Brain microvascular endothelial cell (primary cell): ENCODE data around the gene COL27A1.
A peak's percentile ranks its signal among the peaks of the same experiment; 100 is the strongest.

Experiments
- DNase-seq: peaks from one replicate; pipeline ENCODE4 v3.0.0-alpha.2; 2020
- H3K27ac ChIP-seq: fragments of 250-450 bp; sonication (Bioruptor Pico); 2 replicates; pipeline ENCODE4 v1.5.1; 2020; ENCODE audit warnings: mild to moderate bottlenecking, moderate library complexity
- H3K27me3 ChIP-seq: fragments of 250-450 bp; sonication (Bioruptor Pico); replicated peaks from 2 replicates; pipeline ENCODE4 v1.5.1; 2020; ENCODE audit warnings: mild to moderate bottlenecking
- H3K36me3 ChIP-seq: fragments of 250-450 bp; sonication (Bioruptor Pico); replicated peaks from 2 replicates; pipeline ENCODE4 v1.5.1; 2020; ENCODE audit warnings: mild to moderate bottlenecking
- H3K4me3 ChIP-seq: 2 replicates; pipeline ENCODE4 v1.5.1; 2011; ENCODE audit warnings: low read depth, mild to moderate bottlenecking, control low read depth, low read length, moderate library complexity
- in situ Hi-C: cut with HindIII; loops from 2 replicates; pipeline ENCODE4 v1.10.0; 2017; ENCODE audit warnings: low sequenced_read_pairs, low pct_ligation_motif_present
- TF ChIP-seq, protein P1 (sequence below): IDR thresholded peaks from 2 replicates; pipeline ENCODE4 v1.5.1; 2011; ENCODE audit warnings: low read depth, mild to moderate bottlenecking, moderate library complexity, low read length, control low read depth, inconsistent platforms; ENCODE audit errors: missing control alignments

Gene COL27A1

DNA sequence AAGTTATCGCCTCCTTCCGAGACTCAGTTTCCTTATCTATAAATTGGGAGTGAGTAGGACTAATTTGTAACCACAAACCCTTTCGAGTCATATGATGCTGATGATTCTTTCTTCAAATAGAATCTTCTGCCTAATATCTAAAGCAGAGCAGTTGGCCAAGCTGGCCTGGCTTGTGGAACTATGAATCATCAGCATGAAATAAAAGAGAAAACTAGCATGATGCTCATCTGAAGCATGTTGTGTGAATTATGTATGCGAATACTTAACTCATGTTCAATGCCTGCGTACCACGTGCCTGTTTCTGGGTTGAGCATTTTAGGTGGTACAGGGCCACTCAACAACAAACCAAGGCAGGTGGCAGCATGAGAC is 152.5 kb downstream of the COL27A1 start:
- H3K27me3 ChIP-seq, result no peaks in the 10 kb centered on the region
- no peak overlapping the region for H3K4me3 ChIP-seq
- no peak overlapping the region for H3K27ac ChIP-seq
- peak; percentile 18 for DNase-seq
- in situ Hi-C loops, result no loop called here
- H3K36me3 ChIP-seq, result no peaks in the 10 kb centered on the region
- TF ChIP-seq, protein P1, sequence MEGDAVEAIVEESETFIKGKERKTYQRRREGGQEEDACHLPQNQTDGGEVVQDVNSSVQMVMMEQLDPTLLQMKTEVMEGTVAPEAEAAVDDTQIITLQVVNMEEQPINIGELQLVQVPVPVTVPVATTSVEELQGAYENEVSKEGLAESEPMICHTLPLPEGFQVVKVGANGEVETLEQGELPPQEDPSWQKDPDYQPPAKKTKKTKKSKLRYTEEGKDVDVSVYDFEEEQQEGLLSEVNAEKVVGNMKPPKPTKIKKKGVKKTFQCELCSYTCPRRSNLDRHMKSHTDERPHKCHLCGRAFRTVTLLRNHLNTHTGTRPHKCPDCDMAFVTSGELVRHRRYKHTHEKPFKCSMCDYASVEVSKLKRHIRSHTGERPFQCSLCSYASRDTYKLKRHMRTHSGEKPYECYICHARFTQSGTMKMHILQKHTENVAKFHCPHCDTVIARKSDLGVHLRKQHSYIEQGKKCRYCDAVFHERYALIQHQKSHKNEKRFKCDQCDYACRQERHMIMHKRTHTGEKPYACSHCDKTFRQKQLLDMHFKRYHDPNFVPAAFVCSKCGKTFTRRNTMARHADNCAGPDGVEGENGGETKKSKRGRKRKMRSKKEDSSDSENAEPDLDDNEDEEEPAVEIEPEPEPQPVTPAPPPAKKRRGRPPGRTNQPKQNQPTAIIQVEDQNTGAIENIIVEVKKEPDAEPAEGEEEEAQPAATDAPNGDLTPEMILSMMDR, result no peak

DNA sequence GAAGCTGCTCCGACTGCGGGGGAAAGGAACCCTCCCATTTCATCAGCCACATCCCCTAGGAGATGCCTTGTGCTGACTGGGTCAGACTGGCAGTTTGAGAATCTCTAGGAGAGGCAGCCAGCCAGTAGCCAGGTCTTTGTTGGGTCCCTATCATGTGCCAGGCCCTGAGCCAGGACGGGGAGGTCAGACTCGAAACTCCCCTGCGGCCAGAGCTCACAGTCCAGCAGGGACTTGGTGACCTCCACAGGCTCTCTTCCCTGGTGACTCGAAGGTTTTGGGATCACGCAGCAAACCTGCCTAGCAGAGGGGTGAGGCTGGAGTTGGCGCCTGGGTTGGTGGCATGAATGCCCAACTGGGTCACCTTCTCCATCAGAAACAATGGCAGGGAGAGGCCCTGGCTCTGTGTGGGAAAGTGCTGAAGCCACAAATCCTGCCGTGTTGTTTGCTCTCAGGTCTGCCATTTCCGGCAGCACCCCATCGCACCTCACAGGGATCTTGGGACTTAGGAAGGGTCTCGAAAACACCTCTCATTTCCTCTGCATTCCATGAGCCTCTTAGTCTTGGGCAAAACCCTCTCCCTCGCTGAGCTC is 153.1 kb downstream of the COL27A1 start:
- no peak overlapping the region for H3K27ac ChIP-seq
- no peaks in the 10 kb centered on the region for H3K27me3 ChIP-seq
- TF ChIP-seq, protein P1, result no peak
- no peak for DNase-seq
- H3K36me3 ChIP-seq, result no peaks in the 10 kb centered on the region
- in situ Hi-C loops, result no loop called here
- no peak overlapping the region for H3K4me3 ChIP-seq

GRCh38 chr9:114309096-114309495 is 153.8 kb downstream of the COL27A1 start:
- Histone ChIP-seq H3K36me3 (no peaks in the 10 kb centered on the region), H3K27me3 (no peaks in the 10 kb centered on the region), H3K27ac (no peak overlapping the region), H3K4me3 (no peak overlapping the region)
- TF ChIP-seq, protein P1, result no peak
- in situ Hi-C loops, result no loop called here
- DNase-seq, result no peak

DNA sequence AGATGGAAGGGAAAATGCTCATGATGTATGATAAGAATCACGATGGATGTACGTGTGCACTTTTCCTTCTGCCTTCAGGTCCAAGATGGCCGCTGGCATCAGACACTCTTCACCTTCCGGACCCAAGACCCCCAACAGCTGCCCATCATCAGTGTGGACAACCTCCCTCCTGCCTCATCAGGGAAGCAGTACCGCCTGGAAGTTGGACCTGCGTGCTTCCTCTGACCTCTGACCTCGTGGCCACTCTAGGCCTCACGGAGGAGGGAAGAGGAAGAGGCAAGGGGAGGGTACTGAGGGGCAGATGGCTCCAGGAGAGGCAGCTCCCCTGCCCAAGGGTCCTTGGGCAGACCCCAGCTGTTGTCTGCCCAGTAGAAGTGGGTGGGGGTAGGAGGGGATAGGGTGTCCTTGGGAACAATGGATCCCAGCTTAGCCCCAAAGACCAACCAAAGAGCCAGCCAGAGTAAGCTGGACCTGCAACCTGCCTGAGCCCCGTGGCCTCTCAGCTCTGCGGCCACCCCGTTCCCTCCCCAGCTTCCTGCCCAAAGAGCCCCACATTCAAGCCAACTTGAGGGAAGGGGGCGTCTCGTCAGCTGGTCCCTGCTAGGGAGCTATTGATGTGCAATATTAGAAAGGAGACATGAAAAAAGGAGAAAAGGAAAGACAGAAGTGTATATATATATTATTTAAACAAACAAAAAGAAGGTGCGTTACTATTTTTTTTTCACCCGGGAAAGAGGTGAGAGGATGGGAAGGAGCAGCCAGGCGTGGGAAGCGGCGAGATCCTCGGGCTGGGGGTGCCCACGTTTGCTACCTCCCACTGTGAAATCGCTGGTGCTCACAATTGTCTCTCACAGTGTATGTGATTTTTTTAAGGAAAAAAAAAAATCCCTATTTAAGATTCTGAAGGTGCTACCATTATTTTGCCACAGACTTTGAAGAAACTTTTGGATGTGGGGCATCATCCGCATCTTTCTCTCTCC is 155.4 kb downstream of the COL27A1 start:
- Histone ChIP-seq H3K27ac (no peak overlapping the region), H3K36me3 (no peaks in the 10 kb centered on the region), H3K4me3 (no peak overlapping the region), H3K27me3 (no peaks in the 10 kb centered on the region)
- in situ Hi-C loops, result no loop called here
- TF ChIP-seq, protein P1, result no peak
- DNase-seq, result no peak

DNA sequence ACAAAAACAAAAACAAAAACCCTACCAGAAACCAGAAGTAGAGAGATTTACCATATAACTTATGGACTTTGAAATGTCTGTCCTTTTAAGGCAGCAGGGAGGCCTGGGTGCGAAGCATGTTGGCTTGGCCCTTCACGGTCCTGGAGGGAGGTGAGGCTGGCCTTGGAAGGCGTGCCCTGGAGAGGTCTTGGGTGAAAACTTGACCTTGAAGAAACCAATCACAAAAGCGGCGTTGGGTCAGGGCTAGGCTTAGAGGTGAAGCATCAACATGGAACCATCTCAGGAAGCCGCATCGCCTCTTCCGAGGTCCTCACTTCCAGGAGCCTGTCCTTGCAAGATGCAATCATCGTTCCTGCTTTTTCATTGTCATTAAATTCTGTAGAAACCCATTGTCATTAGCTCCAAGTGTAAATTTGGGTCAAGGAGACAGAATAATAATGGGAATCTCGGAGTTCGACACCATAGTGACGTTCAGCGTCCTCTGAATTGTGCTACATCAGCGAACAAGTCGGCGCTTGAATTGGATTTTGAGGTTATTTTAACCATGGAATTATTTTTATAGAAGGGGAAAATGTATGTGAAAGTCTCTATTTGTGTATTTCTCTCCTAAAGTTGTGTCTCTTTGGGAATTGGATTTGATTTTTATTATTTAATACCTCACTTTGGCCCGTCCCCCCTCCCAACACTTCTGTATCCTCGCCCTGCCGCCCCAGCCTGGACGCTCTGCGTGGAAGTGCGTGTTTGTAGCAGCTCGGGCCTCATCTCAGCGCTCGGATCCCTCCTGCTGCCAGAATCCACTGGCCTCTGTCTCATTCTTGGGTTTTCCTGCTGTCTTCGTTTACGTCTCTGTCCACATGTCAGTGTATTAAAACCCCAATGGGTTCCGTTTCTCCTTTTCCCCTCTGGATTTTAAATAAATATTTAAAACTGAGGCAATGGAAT is 156.5 kb downstream of the COL27A1 start:
- H3K27ac ChIP-seq, result no peak overlapping the region
- in situ Hi-C loops, result no loop called here
- H3K27me3 ChIP-seq, result no peaks in the 10 kb centered on the region
- H3K36me3 ChIP-seq, result no peaks in the 10 kb centered on the region
- DNase-seq, result no peak
- TF ChIP-seq, protein P1, result no peak
- H3K4me3 ChIP-seq, result no peak overlapping the region
